NB4 (cell line): ENCODE measurements around the gene AVL9.
"Not testable (repeated sequence)": the region's sequence is repeated elsewhere in the genome, so short reads cannot be mapped to it uniquely, and the experiment has no call there.

Experiments
- CTCF ChIP-seq: IDR thresholded peaks from one replicate; pipeline ENCODE4 v1.5.1; 2012; ENCODE audit warnings: low read depth, low read length
- POLR2A ChIP-seq: IDR thresholded peaks from 2 replicates; pipeline ENCODE4 v1.6.1; 2011; ENCODE audit warnings: mild to moderate bottlenecking; ENCODE audit not compliant: insufficient read length; ENCODE audit errors: extremely low read depth

GRCh38 chr7:32499755-32500154 is 4.5 kb downstream of the AVL9 start:
- not testable (repeated sequence) for TF ChIP-seq CTCF, POLR2A
